HEK293T (cell line): ENCODE results near the gene KCNH6.

Experiments used
- BHLHE40 ChIP-seq: fragments of 450-650 bp; IDR thresholded peaks from 2 replicates; pipeline ENCODE4 v1.6.1; 2016; ENCODE audit warnings: mild to moderate bottlenecking, moderate library complexity, borderline replicate concordance
- ELF4 ChIP-seq: fragments of 450-650 bp; IDR thresholded peaks from 2 replicates; pipeline ENCODE4 v1.6.1; 2017; ENCODE audit warnings: antibody characterized with exemption
- FOXA1 ChIP-seq: fragments of 450-650 bp; IDR thresholded peaks from 2 replicates; pipeline ENCODE4 v1.6.1; 2016; ENCODE audit warnings: mild to moderate bottlenecking
- FOXM1 ChIP-seq: fragments of 450-650 bp; IDR thresholded peaks from 2 replicates; pipeline ENCODE4 v1.6.1; 2017; ENCODE audit warnings: mild to moderate bottlenecking, borderline replicate concordance
- LEF1 ChIP-seq: fragments of 450-650 bp; IDR thresholded peaks from 2 replicates; pipeline ENCODE4 v1.6.1; 2017; ENCODE audit warnings: mild to moderate bottlenecking, borderline replicate concordance
- NFRKB ChIP-seq: fragments of 450-650 bp; IDR thresholded peaks from 2 replicates; pipeline ENCODE4 v1.6.1; 2016; ENCODE audit warnings: mild to moderate bottlenecking, moderate library complexity
- SP1 ChIP-seq: fragments of 450-650 bp; IDR thresholded peaks from 2 replicates; pipeline ENCODE4 v1.6.1; 2017
- SUZ12 ChIP-seq: fragments of 450-650 bp; IDR thresholded peaks from 2 replicates; pipeline ENCODE4 v1.6.1; 2016; ENCODE audit warnings: mild to moderate bottlenecking
- ZNF384 ChIP-seq: fragments of 450-650 bp; IDR thresholded peaks from 2 replicates; pipeline ENCODE4 v1.6.1; 2016
- TF ChIP-seq, protein P1 (sequence below): fragments of 450-650 bp; IDR thresholded peaks from 2 replicates; pipeline ENCODE4 v1.6.1; 2016

DNA sequence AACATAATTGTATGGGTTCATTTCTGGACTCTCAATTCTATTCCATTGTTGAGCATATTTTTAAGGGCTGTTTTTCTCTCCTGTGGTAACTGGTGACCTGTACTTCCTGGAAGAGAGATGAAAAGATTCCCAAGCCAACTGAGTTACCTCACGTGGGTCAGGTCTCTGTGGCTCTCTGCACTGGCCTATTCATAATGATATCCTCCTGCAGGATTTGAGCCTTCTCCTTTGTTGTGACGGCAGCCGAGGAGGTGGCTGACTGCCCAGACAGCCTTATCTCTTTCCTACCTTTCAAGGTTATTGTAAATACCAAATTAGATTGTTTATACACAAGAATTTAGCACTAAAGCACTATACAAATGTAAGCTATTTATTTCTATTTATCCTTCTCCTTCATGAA, 49.0 kb upstream of the KCNH6 start:
- TF ChIP-seq BHLHE40 (no peak), LEF1 (no peak), FOXA1 (no peak), FOXM1 (no peak), ELF4 (no peak), SP1 (no peak), SUZ12 (no peak), ZNF384 (no peak), NFRKB (no peak)
- TF ChIP-seq, protein P1, sequence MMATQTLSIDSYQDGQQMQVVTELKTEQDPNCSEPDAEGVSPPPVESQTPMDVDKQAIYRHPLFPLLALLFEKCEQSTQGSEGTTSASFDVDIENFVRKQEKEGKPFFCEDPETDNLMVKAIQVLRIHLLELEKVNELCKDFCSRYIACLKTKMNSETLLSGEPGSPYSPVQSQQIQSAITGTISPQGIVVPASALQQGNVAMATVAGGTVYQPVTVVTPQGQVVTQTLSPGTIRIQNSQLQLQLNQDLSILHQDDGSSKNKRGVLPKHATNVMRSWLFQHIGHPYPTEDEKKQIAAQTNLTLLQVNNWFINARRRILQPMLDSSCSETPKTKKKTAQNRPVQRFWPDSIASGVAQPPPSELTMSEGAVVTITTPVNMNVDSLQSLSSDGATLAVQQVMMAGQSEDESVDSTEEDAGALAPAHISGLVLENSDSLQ, result no peak
